Ovary (tissue), 9 donors: ENCODE data around the gene COX4I1. TPM values are rescaled to one million over a fixed set of nuclear protein-coding genes. Genes with fewer than 3 reads are reported as not detected.

ENCODE experiments used
- DNase-seq, 5 donors: peaks; one replicate each; pipeline ENCODE4 v3.0.0-alpha.2; 2019 to 2020
- H3K27ac ChIP-seq, 2 donors: fragments of 200-600 bp; one replicate each; pipeline versions ENCODE4 v1.5.1 to v1.8.0; 2019 to 2022
- H3K27me3 ChIP-seq: fragments of 200-600 bp; one replicate; pipeline ENCODE4 v1.8.0; 2022
- H3K36me3 ChIP-seq: fragments of 200-600 bp; sonication (generic); one replicate; pipeline ENCODE4 v1.5.1; 2019
- H3K4me1 ChIP-seq: one replicate; pipeline ENCODE4 v1.8.1; 2013; ENCODE audit warnings: mild to moderate bottlenecking, moderate library complexity; ENCODE audit not compliant: insufficient read depth
- H3K4me3 ChIP-seq: fragments of 200-600 bp; sonication (generic); one replicate; pipeline ENCODE4 v1.5.1; 2017
- H3K9me3 ChIP-seq, 2 donors: fragments of 200-600 bp in 1 of 2; sonication (generic) in 1 of 2; one replicate each; pipeline versions ENCODE4 v1.5.1 to v1.8.1; 2013 to 2019; ENCODE audit warnings: mild to moderate bottlenecking in 1 of 2, moderate library complexity in 1 of 2
- CTCF ChIP-seq, 3 donors: fragments of 450-650 bp in 2 of 3; fragments of 200-600 bp in 1 of 3; IDR thresholded peaks; one replicate each; pipeline versions ENCODE4 v1.5.1 to v1.8.0; 2016 to 2022; ENCODE audit warnings: antibody characterized with exemption in 3 of 3, mild to moderate bottlenecking in 1 of 3
- EP300 ChIP-seq: sonication (generic); formaldehyde crosslinking; IDR thresholded peaks from one replicate; pipeline ENCODE4 v1.6.1; 2017; ENCODE audit warnings: antibody characterized with exemption
- POLR2A ChIP-seq: fragments of 450-650 bp; IDR thresholded peaks from one replicate; pipeline ENCODE4 v1.6.1; 2017; ENCODE audit warnings: antibody characterized with exemption, mild to moderate bottlenecking, moderate library complexity
- WGBS, 3 donors: extraction: QIAGEN DNeasy Blood & Tissue Kit in 1 of 3; methylation state at CpG; one replicate each; pipeline versions ENCODE4 v1.1.5 to v1.1.7; 2013 to 2017; 5-methylcytosine and 5-hydroxymethylcytosine counted together
- intact Hi-C, 4 donors: fragments of 100-400 bp; cut with DNase I; formaldehyde crosslinking; loops; one replicate each; pipeline versions ENCODE4 v1.11.0 to v1.15.1; 2022 to 2023
- polyA plus RNA-seq, 2 donors: library from polyadenylated mRNA; stranded (reverse); fragments of 200-250 nt in 1 of 2; fragments of 350-450 nt in 1 of 2; fragmentation: Illumina TruSeq in 1 of 2; extraction: RNeasy Lipid Tissue Mini Kit (QIAGEN cat#74804) in 1 of 2; gene quantifications; one replicate each; pipeline ENCODE4 v1.2.3, GENCODE V29; 2013 to 2014
- total RNA-seq, 7 donors: library from RNA; depleted of rRNA in 2 of 7; stranded (reverse); fragments of >200 nt in 2 of 7; fragmentation: NEBNext Ultra II Directional in 3 of 7; extraction: Animal tissue kit (Norgen Biotek cat#: 25700) in 3 of 7; gene quantifications; one replicate each; pipeline versions ENCODE4 v1.1.0 to v1.2.4, GENCODE V29; 2016 to 2023
- donor health status: DM: no; HTN: no; CAD: no; lungs with moderate emphysema.
- donor health status: DM: no; HTN: no; CAD: no.
- donor health status: Bipolar disorder and iron deficiency.
- donor health status: DM: yes; HTN: yes; CAD: no.
- donor health status: DM: no; HTN: no; CAD: no.
- donor health status: DM: yes; HTN: yes; CAD: no.

Gene COX4I1
- total and polyA plus RNA-seq, 9 donors, result 378 to 750 (median 471) TPM

GRCh38 chr16:85763616-85764015 lies 35.9 kb upstream of the COX4I1 start:
- Histone ChIP-seq H3K4me1 (no peaks in the 10 kb centered on the region), H3K27me3 (no peaks in the 10 kb centered on the region), H3K9me3 (no peaks in the 10 kb centered on the region), H3K4me3 (no peak overlapping the region), H3K27ac (no peak overlapping the region), H3K36me3 (no peaks in the 10 kb centered on the region)
- TF ChIP-seq CTCF (IDR thresholded peaks at IDR 0.05) (no peak), POLR2A (no peak), EP300 (no peak)
- 55 to 90% (median 82%) methylated on average over 2 of the region's 2 CpGs for WGBS, 3 donors
- intact Hi-C loops, result no loop called here
- no peak for DNase-seq

- Histone ChIP-seq H3K4me3 (no peak overlapping the region), H3K36me3 (no peaks in the 10 kb centered on the region), H3K27ac (no peak overlapping the region), H3K27me3 (no peaks in the 10 kb centered on the region), H3K9me3 (no peaks in the 10 kb centered on the region), H3K4me1 (no peaks in the 10 kb centered on the region)
- intact Hi-C loops, result no loop called here
- TF ChIP-seq EP300, result no peak
- TF ChIP-seq CTCF (IDR thresholded peaks at IDR 0.05), result no peak
- TF ChIP-seq POLR2A, result no peak
- WGBS, 3 donors, result 30 to 47% (median 41%) methylated on average over 8 of the region's 8 CpGs
- no peak for DNase-seq
These were observed 34.3 kb upstream of the COX4I1 start for GRCh38 chr16:85765211-85765610.

- no peak for TF ChIP-seq POLR2A
- TF ChIP-seq CTCF (IDR thresholded peaks at IDR 0.05), result no peak
- no peak for TF ChIP-seq EP300
- Histone ChIP-seq H3K27ac (no peak overlapping the region), H3K4me1 (no peaks in the 10 kb centered on the region), H3K27me3 (no peaks in the 10 kb centered on the region), H3K9me3 (no peaks in the 10 kb centered on the region), H3K36me3 (no peaks in the 10 kb centered on the region), H3K4me3 (no peak overlapping the region)
- WGBS, 3 donors, result 53 to 62% (median 58%) methylated on average over 8 of the region's 8 CpGs
- DNase-seq, result no peak
- intact Hi-C loops, result no loop called here
These were observed 33.7 kb upstream of the COX4I1 start for GRCh38 chr16:85765767-85766166.

GRCh38 chr16:85767531-85767930 lies 32.0 kb upstream of the COX4I1 start:
- no peak for TF ChIP-seq CTCF (IDR thresholded peaks at IDR 0.05)
- TF ChIP-seq POLR2A, result no peak
- TF ChIP-seq EP300, result no peak
- no peaks in the 10 kb centered on the region for H3K9me3 ChIP-seq
- H3K27me3 ChIP-seq, result no peaks in the 10 kb centered on the region
- intact Hi-C loops, result no loop called here
- H3K27ac ChIP-seq, result no peak overlapping the region
- 55 to 69% (median 64%) methylated on average over 8 of the region's 8 CpGs for WGBS, 3 donors
- no peaks in the 10 kb centered on the region for H3K36me3 ChIP-seq
- no peak for DNase-seq
- H3K4me1 ChIP-seq, result no peaks in the 10 kb centered on the region
- H3K4me3 ChIP-seq, result no peak overlapping the region

GRCh38 chr16:85768199-85768598 lies 31.3 kb upstream of the COX4I1 start:
- intact Hi-C loops, result no loop called here
- TF ChIP-seq EP300 (no peak), POLR2A (no peak), CTCF (IDR thresholded peaks at IDR 0.05) (no peak)
- DNase-seq, result no peak
- Histone ChIP-seq H3K9me3 (no peaks in the 10 kb centered on the region), H3K27ac (no peak overlapping the region), H3K4me1 (no peaks in the 10 kb centered on the region), H3K36me3 (no peaks in the 10 kb centered on the region), H3K4me3 (no peak overlapping the region), H3K27me3 (no peaks in the 10 kb centered on the region)
- 59 to 73% (median 68%) methylated on average over 2 of the region's 2 CpGs for WGBS, 3 donors
